ENCODE data around the gene VMP1.
A peak's percentile ranks its signal among the peaks of the same experiment; 100 is the strongest.
"Not testable (repeated sequence)": the region's sequence is repeated elsewhere in the genome, so short reads cannot be mapped to it uniquely, and the experiment has no call there.

Gene VMP1

GRCh38 chr17:59842901-59843652 is 135.6 kb downstream of the VMP1 start:
- DNase-seq, result no peak

GRCh38 chr17:59844884-59845594 is 137.6 kb downstream of the VMP1 start:
- DNase-seq, result no peak

GRCh38 chr17:59845595-59846393 is 138.3 kb downstream of the VMP1 start:
- no peak for DNase-seq

GRCh38 chr17:59846394-59847165 is 139.1 kb downstream of the VMP1 start:
- DNase-seq, result no peak

- no peak for DNase-seq
These were observed 140.9 kb downstream of the VMP1 start for GRCh38 chr17:59848385-59848668.

- peak; percentile 83 for DNase-seq
These were observed 141.3 kb downstream of the VMP1 start for GRCh38 chr17:59848778-59849177.

- not testable (repeated sequence) for DNase-seq
These were observed 142.9 kb downstream of the VMP1 start for GRCh38 chr17:59850311-59850710.

- DNase-seq, result no peak
These were observed 144.3 kb downstream of the VMP1 start for GRCh38 chr17:59851439-59852375.

GRCh38 chr17:59852847-59853167 is 145.4 kb downstream of the VMP1 start:
- not testable (repeated sequence) for DNase-seq

GRCh38 chr17:59853168-59853918 is 145.9 kb downstream of the VMP1 start:
- DNase-seq, result no peak

GRCh38 chr17:59853919-59854729 is 146.7 kb downstream of the VMP1 start:
- not testable (repeated sequence) for DNase-seq

- DNase-seq, result no peak
These were observed 149.7 kb downstream of the VMP1 start for GRCh38 chr17:59856859-59857794.

- no peak for DNase-seq
These were observed 150.8 kb downstream of the VMP1 start for GRCh38 chr17:59858167-59858816.

GRCh38 chr17:59858932-59859331 is 151.5 kb downstream of the VMP1 start:
- DNase-seq, result no peak

- DNase-seq, result peak; percentile 83
These were observed 152.1 kb downstream of the VMP1 start for GRCh38 chr17:59859444-59860025.

- no peak for DNase-seq
These were observed 156.2 kb downstream of the VMP1 start for GRCh38 chr17:59863616-59864015.

- no peak for DNase-seq
These were observed 162.4 kb downstream of the VMP1 start for GRCh38 chr17:59869941-59870218.

- no peak for DNase-seq
These were observed 163.0 kb downstream of the VMP1 start for GRCh38 chr17:59870482-59870881.

Measured in hematopoietic multipotent progenitor cell treated with erythropoietin and hydrocortisone succinate and interleukin-3 and kit ligand, for 4 days (in vitro differentiated cells).